GM12878 (cell line): ENCODE measurements around the gene WHAMM. TPM values are rescaled to one million over a fixed set of nuclear protein-coding genes. Genes with fewer than 3 reads are reported as not detected.

Source experiments
- BHLHE40 ChIP-seq, 2 experiments: fragments of 450-650 bp in 1 of 2; IDR thresholded peaks; 2 replicates each; pipeline ENCODE4 v1.6.1; 2011 to 2017; ENCODE audit warnings: low read depth in 2 of 2, borderline replicate concordance in 1 of 2, improper control_type of control experiment in 1 of 2, low read length in 1 of 2, mild to moderate bottlenecking in 1 of 2
- CHD1 ChIP-seq: IDR thresholded peaks from 2 replicates; pipeline ENCODE4 v1.6.1; 2012; ENCODE audit warnings: low read depth, low read length, improper control_type of control experiment
- CHD4 ChIP-seq: fragments of 200-600 bp; sonication (generic); IDR thresholded peaks from 2 replicates; pipeline ENCODE4 v1.6.1; 2016; ENCODE audit warnings: mild to moderate bottlenecking
- CREM ChIP-seq: IDR thresholded peaks from 2 replicates; pipeline ENCODE4 v1.6.1; 2014; ENCODE audit warnings: antibody characterized with exemption, low read depth
- EGR1 ChIP-seq, 2 experiments: IDR thresholded peaks; 1 replicate in 1 of 2; 2 replicates in 1 of 2; pipeline ENCODE4 v1.6.1; 2011 to 2012; ENCODE audit warnings: low read depth in 2 of 2, low read length in 2 of 2, borderline replicate concordance in 1 of 2, mild to moderate bottlenecking in 1 of 2, moderate library complexity in 1 of 2
- FOXK2 ChIP-seq: fragments of 450-650 bp; IDR thresholded peaks from 2 replicates; pipeline ENCODE4 v1.6.1; 2017; ENCODE audit warnings: mild to moderate bottlenecking, moderate library complexity
- GABPA ChIP-seq: IDR thresholded peaks from 2 replicates; pipeline ENCODE4 v1.6.1; 2014; ENCODE audit warnings: antibody characterized with exemption, low read depth, mild to moderate bottlenecking, inconsistent platforms
- HDGF ChIP-seq: fragments of 450-650 bp; IDR thresholded peaks from 2 replicates; pipeline ENCODE4 v1.6.1; 2016; ENCODE audit warnings: antibody characterized with exemption
- IRF4 ChIP-seq: IDR thresholded peaks from 2 replicates; pipeline ENCODE4 v1.6.1; 2011; ENCODE audit warnings: low read depth, low read length
- KDM1A ChIP-seq: fragments of 200-600 bp; sonication (generic); IDR thresholded peaks from 2 replicates; pipeline ENCODE4 v1.6.1; 2016; ENCODE audit warnings: borderline replicate concordance
- MTA3 ChIP-seq: IDR thresholded peaks from 2 replicates; pipeline ENCODE4 v1.6.1; 2012; ENCODE audit warnings: low read length, inconsistent platforms, borderline replicate concordance
- NFXL1 ChIP-seq: fragments of 450-650 bp; IDR thresholded peaks from 2 replicates; pipeline ENCODE4 v1.6.1; 2017; ENCODE audit warnings: antibody characterized with exemption, mild to moderate bottlenecking, borderline replicate concordance
- PAX5 ChIP-seq: IDR thresholded peaks from 2 replicates; pipeline ENCODE4 v1.6.1; 2011; ENCODE audit warnings: low read depth, low read length, borderline replicate concordance
- PBX3 ChIP-seq: IDR thresholded peaks from 2 replicates; pipeline ENCODE4 v1.6.1; 2011; ENCODE audit warnings: mild to moderate bottlenecking, low read depth, low read length, moderate library complexity; ENCODE audit not compliant: insufficient replicate concordance
- PKNOX1 ChIP-seq: fragments of 450-650 bp; IDR thresholded peaks from 2 replicates; pipeline ENCODE4 v1.6.1; 2016; ENCODE audit warnings: mild to moderate bottlenecking
- POLR2AphosphoS2 ChIP-seq: IDR thresholded peaks from 2 replicates; pipeline ENCODE4 v1.6.1; 2011; ENCODE audit warnings: low read depth, mild to moderate bottlenecking, low read length, improper control_type of control experiment, moderate library complexity
- SIN3A ChIP-seq: IDR thresholded peaks from 2 replicates; pipeline ENCODE4 v1.6.1; 2012; ENCODE audit warnings: low read depth, low read length, improper control_type of control experiment
- SIX5 ChIP-seq: IDR thresholded peaks from 2 replicates; pipeline ENCODE4 v1.6.1; 2011; ENCODE audit warnings: mild to moderate bottlenecking, low read depth, low read length, moderate library complexity; ENCODE audit not compliant: severe bottlenecking
- SMAD5 ChIP-seq: IDR thresholded peaks from 2 replicates; pipeline ENCODE4 v1.6.1; 2016; ENCODE audit warnings: antibody characterized with exemption, low read depth
- STAT1 ChIP-seq: fragments of 450-650 bp; conservative IDR thresholded peaks from 2 replicates; pipeline ENCODE4 v1.6.1; 2014; ENCODE audit warnings: antibody characterized with exemption, mild to moderate bottlenecking
- ZBTB33 ChIP-seq: fragments of 450-650 bp; IDR thresholded peaks from 2 replicates; pipeline ENCODE4 v1.6.1; 2017; ENCODE audit warnings: mild to moderate bottlenecking
- ZNF384 ChIP-seq: IDR thresholded peaks from 2 replicates; pipeline ENCODE4 v1.6.1; 2012; ENCODE audit warnings: low read depth, mild to moderate bottlenecking, low read length, improper control_type of control experiment, borderline replicate concordance
- ZNF592 ChIP-seq: fragments of 450-650 bp; IDR thresholded peaks from 2 replicates; pipeline ENCODE4 v1.6.1; 2017; ENCODE audit warnings: mild to moderate bottlenecking, moderate library complexity
- polyA plus RNA-seq, 11 experiments: library from polyadenylated mRNA; depleted of rRNA in 4 of 11; unstranded in 6 of 11; stranded (reverse) in 5 of 11; fragments of >200 nt; fragmentation: Nextera tagmentation in 4 of 11; fragmentation: Illumina TruSeq in 1 of 11; extraction: Ambion mirVana in 4 of 11; extraction: Trizol in 1 of 11; gene quantifications; 1 replicate in 1 of 11; 2 replicates in 10 of 11; pipeline versions ENCODE4 v1.2.1 to v1.2.3, GENCODE V29; 2011 to 2016; ENCODE audit warnings: inconsistent platforms in 2 of 11, missing spikeins in 2 of 11, low read depth in 1 of 11
- total RNA-seq, 4 experiments: library from RNA; depleted of rRNA in 3 of 4; stranded (reverse); fragments of >200 nt in 3 of 4; fragmentation: Illumina TruSeq in 1 of 4; extraction: Trizol in 1 of 4; gene quantifications; 2 replicates each; pipeline versions ENCODE4 v1.2.1 to v1.2.3, GENCODE V29; 2013 to 2021

The WHAMM gene
- total and polyA plus RNA-seq, 10 of the 15 experiments (the other 5 are each of a cell fraction or from before 2014, with no cell fraction given) = 0.87 to 6.7 (median 2.5) TPM

GRCh38 chr15:82810061-82810889, 847 bp downstream of the WHAMM start (continued):
- TF ChIP-seq ZBTB33 = no peak
- TF ChIP-seq NFXL1 = no peak
- no peak for TF ChIP-seq SIN3A
- no peak for TF ChIP-seq FOXK2
- no peak for TF ChIP-seq CREM
- no peak for TF ChIP-seq BHLHE40 (IDR thresholded peaks at IDR 0.05; ENCODE audit: borderline replicate concordance in 1 of 2, low read depth in 2 of 2, low read length in 1 of 2)
- no peak for TF ChIP-seq SMAD5
- no peak for TF ChIP-seq PBX3
- TF ChIP-seq KDM1A = no peak
- TF ChIP-seq ZNF384 = no peak
- TF ChIP-seq IRF4 = no peak
- no peak for TF ChIP-seq PAX5
- no peak for TF ChIP-seq ZNF592
- peak in 1 of 2 experiments; percentile 45; a peak in 1 of 3 replicates for TF ChIP-seq EGR1 (IDR thresholded peaks at IDR 0.05; ENCODE audit: borderline replicate concordance in 1 of 2, low read depth in 2 of 2, low read length in 2 of 2)
- no peak for TF ChIP-seq MTA3
- no peak for TF ChIP-seq PKNOX1
- TF ChIP-seq CHD1 = no peak
- no peak for TF ChIP-seq GABPA
- TF ChIP-seq CHD4 = no peak
- TF ChIP-seq HDGF = no peak
- TF ChIP-seq STAT1 = no peak
- TF ChIP-seq SIX5 = no peak
- TF ChIP-seq POLR2AphosphoS2 = no peak; the same call in 1 of the 2 replicates
